T1000 (cell line): ENCODE data around the gene EIF3A.
"Not testable (repeated sequence)": the region's sequence is repeated elsewhere in the genome, so short reads cannot be mapped to it uniquely, and the experiment has no call there.

ENCODE experiments used
- DNase-seq: peaks from one replicate; lab custom pipeline; 2025; ENCODE audit warnings: mixed read lengths; lab: John Stamatoyannopoulos, UW

Gene EIF3A

GRCh38 chr10:119080521-119081259 is at the start of gene EIF3A:
Gene EIF3A, minus strand, starts transcription at chr10:119080817. Its CDS starts 141 bp downstream, at chr10:119080676.
- peak; percentile 91 for DNase-seq

DNA sequence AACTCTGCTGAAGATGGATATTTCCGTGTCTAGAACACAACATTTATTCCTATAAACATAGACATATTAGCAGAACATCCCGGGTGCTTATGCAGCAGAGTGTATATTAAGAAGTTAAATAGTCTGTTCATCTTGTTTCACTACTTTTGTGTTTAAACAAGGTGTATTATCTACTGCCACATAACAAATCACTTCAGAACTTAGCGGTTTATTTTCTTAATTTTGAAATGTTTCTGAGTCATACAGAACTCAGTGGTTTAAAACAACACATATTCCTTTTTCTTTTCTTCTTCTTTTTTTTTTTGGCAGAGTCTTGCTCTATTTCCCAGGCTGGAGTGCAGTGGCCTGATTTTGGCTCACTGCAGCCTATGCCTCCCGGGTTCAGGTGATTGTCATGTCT is 49.1 kb upstream of the EIF3A start:
- DNase-seq, result no peak

GRCh38 chr10:119125942-119126341 is 45.3 kb upstream of the EIF3A start:
- DNase-seq, result no peak

DNA sequence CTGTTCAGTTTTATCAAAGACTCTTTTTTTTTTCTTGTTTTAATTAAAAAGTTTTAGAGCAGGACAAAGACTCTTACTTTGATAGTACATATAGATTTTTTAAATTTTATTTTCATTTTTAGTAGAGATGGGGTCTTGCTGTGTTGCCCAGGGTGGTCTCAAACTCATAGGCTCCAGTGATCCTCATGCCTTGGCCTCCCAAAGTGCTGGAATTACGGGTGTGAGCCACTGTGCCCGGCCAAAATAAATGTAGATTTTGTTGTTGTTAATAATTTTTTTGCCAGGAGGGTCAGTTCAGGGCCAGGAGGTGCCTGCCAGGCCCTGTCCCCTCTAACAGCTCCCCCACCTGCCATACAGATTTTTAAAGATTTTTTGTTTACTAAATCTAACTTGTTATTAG is 40.3 kb upstream of the EIF3A start:
- no peak for DNase-seq

GRCh38 chr10:119120413-119120867 is 39.8 kb upstream of the EIF3A start:
- no peak for DNase-seq

DNA sequence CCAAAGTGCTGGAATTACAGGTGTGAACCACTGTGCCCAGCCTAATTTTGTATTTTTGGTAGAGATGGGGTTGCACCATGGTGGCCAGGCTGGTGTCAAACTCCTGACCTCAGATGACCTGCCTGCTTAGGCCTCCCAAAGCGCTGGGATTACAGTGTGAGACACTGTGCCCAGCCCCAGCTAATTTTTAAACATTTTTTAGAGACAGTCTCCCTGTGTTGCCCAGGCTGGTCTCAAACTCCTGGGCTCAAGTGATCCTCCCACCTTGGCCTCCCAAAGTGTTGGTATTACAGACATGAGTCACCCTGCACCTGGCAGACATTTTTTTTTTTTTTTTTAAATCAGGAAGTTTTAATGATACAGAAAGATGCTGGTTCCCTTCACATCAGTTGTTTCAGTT is 38.8 kb upstream of the EIF3A start:
- no peak for DNase-seq

DNA sequence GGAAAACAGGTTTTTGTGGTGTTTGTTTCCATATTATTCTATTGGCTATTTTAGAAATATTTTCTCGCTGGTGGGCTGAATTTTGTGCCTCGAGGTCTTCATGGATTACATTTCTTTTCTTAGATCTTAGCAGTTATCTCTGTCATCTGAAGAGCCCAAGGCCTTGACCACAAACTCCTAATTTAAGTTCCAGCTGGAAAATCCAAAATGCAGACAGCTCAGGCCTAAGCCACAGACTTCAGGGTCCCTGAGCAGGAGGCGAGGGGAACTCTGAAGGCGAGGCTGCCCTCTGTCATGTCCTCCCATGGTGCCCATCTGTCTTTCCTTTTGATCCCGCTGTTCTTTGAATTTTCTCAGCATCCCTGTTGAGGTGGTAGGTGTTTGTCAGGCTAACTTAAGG is 37.6 kb upstream of the EIF3A start:
- DNase-seq, result no peak

- no peak for DNase-seq
Measured at GRCh38 chr10:119116326-119116951, 35.8 kb upstream of the EIF3A start.

- DNase-seq, result no peak
Measured at GRCh38 chr10:119115926-119116325, 35.3 kb upstream of the EIF3A start.

- no peak for DNase-seq
Measured at GRCh38 chr10:119113751-119114732, 33.4 kb upstream of the EIF3A start.

DNA sequence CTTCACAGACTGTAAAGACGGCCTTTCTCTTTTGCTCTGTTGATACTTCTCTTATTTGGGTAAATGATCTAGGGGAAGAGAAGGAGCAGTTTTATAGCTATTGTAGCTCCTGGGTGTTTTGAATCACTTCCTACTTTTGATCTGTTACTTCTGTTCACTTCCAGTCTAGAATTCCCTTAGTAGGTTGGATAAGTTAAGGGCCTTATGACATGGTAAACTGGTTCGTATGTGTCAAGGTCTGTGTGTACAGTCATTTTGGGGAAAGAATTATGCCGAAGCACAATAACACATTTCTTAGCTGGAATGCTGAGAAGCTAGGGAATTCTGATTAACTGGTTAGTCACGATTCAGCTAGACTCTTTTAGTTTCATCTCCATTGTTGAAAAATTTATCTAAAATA is 31.4 kb upstream of the EIF3A start:
- DNase-seq, result no peak

- DNase-seq, result not testable (repeated sequence)
Measured at GRCh38 chr10:119107771-119108170, 27.2 kb upstream of the EIF3A start.

DNA sequence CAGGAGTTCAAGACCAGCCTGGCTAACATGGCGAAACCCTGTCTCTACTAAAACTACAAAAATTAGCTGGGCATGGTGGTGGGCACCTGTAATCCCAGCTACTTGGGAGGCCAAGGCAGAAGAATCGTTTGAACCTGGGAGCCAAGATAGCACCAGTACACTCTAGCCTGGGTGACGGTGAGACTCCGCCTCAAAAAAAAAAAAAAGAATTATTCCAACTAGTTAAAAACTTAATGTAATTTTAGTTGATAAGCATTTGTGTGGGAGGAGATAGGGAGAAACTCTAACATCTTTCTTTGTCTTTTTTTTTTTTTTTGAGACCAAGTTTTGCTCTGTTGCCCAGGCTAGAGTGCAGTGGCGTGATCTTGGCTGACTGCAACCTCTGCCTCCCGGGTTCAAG is 26.5 kb upstream of the EIF3A start:
- not testable (repeated sequence) for DNase-seq

DNA sequence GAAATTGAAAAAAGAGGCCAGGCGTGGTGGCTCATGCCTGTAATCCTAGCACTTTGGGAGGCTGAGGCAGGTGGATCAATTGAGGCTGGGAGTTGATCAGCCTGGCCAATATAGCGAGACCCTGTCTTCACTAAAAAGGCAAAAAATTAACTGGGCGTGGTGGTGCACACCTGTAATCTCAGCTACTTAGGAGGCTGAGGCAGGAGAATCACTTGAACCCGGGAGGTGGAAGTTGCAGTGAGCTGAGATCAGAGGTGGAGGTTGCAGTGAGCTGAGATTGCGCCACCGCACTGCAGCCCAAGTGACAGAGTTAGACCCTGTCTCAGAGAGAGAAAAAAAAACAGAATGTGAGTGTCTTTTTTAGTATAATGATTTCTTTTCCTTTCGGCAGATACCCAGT is 25.3 kb upstream of the EIF3A start:
- not testable (repeated sequence) for DNase-seq

GRCh38 chr10:119105155-119105554 is 24.5 kb upstream of the EIF3A start:
- no peak for DNase-seq

GRCh38 chr10:119104654-119105015 is 24.0 kb upstream of the EIF3A start:
- DNase-seq, result no peak

GRCh38 chr10:119103903-119104653 is 23.5 kb upstream of the EIF3A start, which contains the start of gene DENND10:
Gene DENND10, plus strand, starts transcription at chr10:119104113. Its CDS starts 30 bp downstream, at chr10:119104143.
- DNase-seq, result peak; percentile 80

- no peak for DNase-seq
Measured at GRCh38 chr10:119103241-119103902, 22.8 kb upstream of the EIF3A start.

DNA sequence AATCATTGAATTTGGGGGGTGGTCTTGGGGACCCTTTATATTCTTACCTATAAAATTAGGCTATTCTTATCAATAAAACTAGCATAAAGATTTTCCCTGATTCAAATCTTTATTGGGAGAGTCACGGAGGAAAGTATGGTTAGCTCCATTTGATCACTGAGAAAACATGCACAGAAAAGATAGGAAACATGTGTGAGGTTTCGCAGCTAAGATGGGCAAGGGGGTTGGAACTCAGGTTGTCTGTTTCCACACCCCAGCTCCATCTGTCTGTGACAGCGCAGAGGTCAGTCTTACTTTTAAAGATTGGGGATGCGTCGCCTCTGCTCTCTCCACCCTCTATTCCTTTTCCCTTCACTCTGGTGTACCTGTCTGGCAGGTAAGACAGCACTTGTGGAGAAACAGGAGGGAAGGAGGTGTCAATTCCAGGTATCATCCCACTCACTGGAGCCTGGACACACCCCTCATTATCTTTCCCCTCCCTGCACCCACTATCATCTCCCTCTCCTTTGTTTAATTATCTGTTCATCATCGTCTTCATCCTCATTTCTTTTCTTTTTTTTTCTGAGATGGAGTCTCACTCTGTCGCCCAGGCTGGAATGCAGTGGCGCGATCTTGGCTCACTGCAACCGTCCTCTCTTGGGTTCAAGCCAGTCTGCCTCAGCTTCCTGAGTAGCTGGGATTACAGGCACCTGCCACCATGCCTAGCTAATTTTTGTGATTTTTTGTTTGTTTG is 20.9 kb upstream of the EIF3A start:
- no peak for DNase-seq
